Mammary epithelial cell (primary cell): ENCODE results near the gene GRIFIN.

ENCODE experiments used
- EZH2 ChIP-seq: IDR thresholded peaks from 2 replicates; pipeline ENCODE4 v1.6.1; 2012; ENCODE audit warnings: low read length, inconsistent platforms, borderline replicate concordance
- TF ChIP-seq, protein P1 (sequence below), 2 donors: IDR thresholded peaks in 1 of 2; conservative IDR thresholded peaks in 1 of 2; 2 replicates each; pipeline ENCODE4 v1.5.1; 2011 to 2012; ENCODE audit warnings: inconsistent platforms in 2 of 2, low read length in 2 of 2, mild to moderate bottlenecking in 2 of 2, control low read depth in 1 of 2, low read depth in 1 of 2; ENCODE audit not compliant: insufficient read depth in 1 of 2; ENCODE audit errors: extremely low read depth in 1 of 2

DNA sequence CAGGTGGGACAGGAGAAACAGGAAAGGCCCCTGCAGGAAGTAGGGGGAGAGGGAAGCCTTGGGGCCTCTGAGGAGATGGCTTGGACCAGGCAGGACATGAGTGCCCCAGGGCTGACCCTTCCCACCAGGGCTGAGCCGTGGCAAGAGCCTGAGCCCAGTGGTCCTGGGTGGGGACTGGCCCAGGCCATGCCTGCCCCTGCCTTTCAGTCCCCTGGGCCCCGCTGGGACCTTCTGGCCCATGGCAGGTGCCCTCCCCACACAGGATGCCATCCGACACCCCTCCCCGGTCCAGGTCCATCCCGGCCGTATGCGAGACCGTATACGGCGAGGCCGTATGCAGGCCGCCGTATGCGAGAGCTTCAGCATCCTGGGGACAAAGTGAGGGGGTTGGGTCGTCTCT lies 2.0 kb downstream of the GRIFIN start:
- TF ChIP-seq, protein P1, sequence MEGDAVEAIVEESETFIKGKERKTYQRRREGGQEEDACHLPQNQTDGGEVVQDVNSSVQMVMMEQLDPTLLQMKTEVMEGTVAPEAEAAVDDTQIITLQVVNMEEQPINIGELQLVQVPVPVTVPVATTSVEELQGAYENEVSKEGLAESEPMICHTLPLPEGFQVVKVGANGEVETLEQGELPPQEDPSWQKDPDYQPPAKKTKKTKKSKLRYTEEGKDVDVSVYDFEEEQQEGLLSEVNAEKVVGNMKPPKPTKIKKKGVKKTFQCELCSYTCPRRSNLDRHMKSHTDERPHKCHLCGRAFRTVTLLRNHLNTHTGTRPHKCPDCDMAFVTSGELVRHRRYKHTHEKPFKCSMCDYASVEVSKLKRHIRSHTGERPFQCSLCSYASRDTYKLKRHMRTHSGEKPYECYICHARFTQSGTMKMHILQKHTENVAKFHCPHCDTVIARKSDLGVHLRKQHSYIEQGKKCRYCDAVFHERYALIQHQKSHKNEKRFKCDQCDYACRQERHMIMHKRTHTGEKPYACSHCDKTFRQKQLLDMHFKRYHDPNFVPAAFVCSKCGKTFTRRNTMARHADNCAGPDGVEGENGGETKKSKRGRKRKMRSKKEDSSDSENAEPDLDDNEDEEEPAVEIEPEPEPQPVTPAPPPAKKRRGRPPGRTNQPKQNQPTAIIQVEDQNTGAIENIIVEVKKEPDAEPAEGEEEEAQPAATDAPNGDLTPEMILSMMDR (conservative IDR thresholded peaks at IDR 0.05 in 1 of 2, IDR thresholded peaks at IDR 0.05 in 1 of 2; ENCODE audit: extremely low read depth in 1 of 2, insufficient read depth in 1 of 2, low read depth in 1 of 2, low read length in 2 of 2): no peak
- TF ChIP-seq EZH2: no peak
